HG02642 (cell line): ENCODE results near the gene PTPRQ.

Experiments
- ATAC-seq: cut with Tn5 transposase; IDR thresholded peaks from one replicate; pipeline ENCODE4 v1.9.1; 2021; ENCODE audit warnings: mild to moderate bottlenecking; ENCODE audit not compliant: unreplicated experiment, poor library complexity

Gene PTPRQ

DNA sequence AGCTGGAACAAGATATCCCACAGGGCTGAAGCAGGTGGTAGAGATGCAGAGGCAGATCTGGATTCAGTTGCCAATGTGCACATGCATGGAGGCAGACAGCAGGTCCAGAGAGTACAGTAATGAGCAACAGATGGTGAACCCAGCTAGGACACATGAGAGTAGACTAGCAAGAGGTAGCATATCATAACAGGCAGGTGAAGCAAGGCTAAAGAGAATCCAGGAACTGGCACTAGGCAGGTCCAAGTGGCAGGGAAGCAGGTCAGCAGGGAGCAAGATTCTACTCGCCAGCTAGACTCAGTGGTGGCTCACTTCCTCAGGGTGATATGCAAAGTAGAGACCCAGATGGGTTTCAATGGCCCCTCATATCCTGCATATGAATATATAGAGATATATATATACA lies 248.1 kb downstream of the PTPRQ start:
- peak; percentile 74 for ATAC-seq

DNA sequence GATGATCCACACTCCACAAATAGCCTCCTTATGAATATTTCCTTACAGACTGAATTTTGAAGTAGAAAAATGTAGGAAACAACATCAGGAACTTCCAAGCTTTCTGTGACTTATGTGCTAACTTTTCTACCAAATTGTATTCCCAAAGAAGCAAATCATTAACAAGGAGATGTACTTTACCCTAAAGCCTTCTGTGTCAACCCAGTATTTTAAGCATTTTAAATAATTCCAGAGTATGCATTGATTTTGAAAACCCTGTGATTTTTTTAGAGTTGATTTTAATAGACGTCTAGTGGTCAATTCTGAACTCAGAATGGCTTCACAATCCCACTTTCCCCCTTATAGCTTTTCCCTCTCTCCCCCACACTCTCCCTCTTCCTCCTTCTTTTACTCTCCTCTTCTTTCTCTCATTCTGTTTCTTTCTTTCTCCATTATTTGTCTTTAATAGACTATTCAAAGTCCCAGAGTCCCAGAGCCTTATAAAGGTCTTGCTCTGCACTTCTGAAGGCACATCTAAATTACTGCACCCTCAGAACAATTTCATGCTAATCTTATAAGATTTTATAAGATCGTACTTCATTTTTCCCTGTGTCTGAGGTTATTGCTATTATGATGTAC lies 253.3 kb downstream of the PTPRQ start:
- ATAC-seq: no peak

DNA sequence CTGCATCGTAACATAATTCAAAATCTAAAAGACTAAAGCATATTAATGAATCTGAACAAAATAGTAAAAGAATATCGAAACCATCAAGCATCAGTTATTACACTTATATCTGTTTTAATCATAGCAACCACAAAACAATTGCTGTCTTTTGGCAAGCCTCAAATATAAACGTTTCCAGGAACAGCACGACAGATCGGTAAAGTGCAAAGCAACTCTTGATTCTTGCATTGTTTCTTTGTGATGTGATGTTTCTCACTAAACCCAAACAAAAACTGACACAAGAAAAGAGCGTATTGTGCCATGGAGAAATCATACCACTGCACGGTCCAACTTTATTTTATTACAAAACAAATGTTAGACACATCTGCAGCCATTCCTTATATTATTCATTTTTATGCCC lies 254.2 kb downstream of the PTPRQ start:
- no peak for ATAC-seq

DNA sequence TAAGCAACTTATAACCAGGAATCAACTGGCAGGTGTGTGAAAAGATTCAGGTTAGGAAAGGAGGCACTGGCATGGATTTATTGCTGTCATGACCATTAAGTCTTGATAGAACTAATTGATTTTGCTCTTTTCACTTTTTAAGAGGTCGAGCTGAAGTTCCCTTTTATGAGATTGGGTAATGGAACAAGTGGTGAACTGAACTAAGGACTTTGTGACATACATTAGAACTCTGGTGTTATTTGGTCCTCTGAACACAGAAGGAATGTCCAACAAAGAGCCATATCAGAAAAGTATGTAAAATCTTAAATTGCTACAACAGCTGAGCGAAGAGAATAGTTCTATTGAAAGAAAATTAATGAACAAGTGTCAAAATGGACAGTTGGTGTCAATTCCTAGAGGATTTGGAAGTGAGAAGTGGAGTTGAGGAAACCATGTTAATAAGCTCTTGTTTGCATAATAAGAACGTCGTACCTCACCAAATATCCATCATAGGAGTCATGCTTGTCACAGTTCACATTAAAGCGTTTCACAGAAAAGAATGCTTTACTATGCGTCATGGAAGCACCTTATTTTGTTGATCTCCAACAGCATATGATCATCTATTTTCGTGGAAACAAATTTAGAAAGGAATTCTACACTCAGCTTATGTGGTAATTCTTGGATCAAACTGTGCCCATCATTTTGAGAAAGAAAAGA lies 255.0 kb downstream of the PTPRQ start:
- no peak for ATAC-seq

DNA sequence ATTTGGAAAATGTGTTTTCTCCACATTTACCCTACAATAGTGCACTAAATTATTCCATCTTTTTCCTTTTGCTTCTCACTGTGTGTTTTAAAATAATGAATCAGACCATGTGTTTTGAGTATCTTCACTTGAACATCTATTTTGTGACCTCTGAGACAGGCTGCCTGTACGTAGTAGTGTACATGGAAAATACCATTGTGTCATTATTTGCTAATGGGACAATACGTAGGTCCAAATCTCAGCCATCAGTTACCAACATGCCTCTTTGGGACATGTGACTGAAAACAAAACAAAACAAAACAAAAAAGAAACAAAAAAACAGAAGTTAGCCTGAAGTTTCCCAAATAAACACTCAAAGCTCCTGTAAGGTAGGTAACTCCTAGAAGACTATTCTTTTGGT lies 256.3 kb downstream of the PTPRQ start:
- ATAC-seq: no peak

DNA sequence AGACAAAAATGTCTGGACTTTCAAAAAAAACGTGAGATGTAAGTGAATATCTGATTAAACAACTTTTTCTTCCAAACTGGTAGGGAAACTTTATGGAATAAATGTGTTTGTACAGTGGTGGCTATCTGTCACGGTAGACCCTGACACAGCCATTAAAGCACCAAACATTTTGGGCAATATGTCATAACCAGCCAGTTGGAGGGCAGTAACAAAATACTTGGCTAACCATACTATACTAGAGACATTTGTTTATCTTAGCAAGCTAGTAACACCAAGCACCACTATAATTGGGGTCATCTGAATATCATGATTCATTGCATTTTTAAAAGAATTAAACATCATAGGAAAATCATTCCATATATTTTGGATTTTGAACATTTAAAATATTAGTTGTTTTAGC lies 257.4 kb downstream of the PTPRQ start:
- ATAC-seq: no peak

DNA sequence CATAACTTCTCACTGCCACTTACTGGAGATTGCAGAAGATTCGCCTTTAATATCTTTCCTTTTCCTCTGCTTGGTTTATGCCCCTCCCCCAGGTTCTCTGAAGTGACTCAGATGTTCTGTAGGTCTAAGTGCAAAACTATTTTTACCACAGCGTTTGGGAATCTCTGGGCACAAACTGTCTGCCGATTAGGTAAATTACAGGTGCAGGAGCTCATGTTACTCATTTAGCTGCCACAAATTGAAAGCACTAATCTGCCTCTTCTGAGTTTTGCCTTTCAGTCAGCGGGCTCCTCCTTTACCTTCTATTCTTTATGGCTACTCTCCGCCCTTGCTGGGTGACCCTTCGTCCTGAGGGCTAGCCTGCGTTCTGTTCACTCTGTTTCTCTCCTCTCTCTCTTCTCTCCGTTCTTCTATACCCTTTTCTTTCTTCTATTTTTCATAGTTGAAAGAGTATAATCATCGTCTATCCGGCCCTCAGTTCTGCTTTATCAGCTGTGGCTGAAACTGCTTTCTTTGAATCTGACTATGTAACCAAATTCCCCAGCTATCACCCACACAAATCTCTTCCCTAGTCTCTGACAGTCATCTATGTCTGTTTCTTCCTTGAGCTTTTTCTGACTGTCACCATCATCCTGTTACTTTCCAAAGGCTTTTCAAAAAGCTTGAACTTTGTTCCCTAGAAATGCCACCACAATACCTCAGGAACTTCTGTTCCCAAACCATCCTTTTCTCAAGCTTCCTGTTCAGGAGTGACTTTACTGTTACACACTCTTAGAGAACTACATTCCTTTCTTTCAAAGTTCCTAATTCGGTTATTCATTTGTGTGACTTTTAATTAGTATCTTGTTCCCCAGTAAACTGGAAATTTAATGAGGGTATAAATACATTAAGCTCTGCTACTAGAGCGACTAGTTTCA lies 259.1 kb downstream of the PTPRQ start:
- peak; percentile 89 for ATAC-seq

DNA sequence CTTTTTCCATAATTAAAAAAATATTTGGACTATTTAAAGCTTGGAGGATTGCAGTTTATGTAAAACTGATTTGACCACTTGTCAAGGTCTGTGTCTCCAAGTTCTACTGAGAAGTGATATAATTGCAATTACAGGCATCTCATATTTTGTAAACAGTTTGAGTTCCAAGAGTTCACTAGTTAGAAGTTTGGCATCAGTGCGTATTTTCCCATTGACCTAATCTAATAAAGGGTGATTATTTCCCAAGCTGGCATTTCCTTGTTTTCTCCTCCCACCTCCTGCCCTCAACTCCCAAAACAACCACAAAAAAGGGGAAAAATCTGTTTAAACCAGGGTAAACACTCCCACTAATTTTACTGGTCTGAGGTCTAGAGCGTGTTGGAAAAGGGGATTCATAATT lies 260.4 kb downstream of the PTPRQ start:
- no peak for ATAC-seq

DNA sequence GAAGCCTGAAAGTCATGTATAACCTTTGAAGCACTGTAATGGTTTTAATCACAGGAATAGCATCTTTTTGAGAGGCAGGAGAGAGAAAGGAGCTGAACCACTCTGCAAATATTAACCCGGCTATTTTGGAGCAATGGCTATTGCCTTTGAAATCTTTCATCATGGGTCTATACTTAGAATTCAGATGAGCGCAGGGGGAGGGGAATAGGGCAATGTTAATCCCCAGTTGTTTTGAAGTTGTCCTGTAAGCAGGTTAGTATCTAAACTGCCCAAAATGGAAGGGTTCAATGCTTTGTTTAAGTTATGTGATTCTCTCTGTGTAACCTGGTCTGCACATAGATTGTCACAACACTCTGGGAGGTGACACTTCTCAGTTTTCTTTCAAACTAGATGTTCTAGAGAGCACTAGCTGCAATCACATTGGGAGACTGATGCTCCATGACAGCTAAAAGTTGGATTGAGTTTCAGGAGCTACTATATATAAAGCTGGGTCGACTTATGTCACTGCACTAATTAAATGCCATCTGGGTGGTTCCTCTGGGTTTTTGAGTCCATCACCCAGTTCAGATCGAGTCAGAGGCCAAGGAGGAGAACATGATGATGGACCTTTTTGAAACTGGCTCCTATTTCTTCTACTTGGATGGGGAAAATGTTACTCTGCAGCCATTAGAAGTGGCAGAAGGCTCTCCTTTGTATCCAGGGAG lies 263.2 kb downstream of the PTPRQ start, which contains the start of gene MYF6:
Gene MYF6, plus strand, starts transcription at position 509 of the 704 bp plus-strand sequence. Its CDS starts 86 bp downstream, at position 595.
- ATAC-seq: no peak

DNA sequence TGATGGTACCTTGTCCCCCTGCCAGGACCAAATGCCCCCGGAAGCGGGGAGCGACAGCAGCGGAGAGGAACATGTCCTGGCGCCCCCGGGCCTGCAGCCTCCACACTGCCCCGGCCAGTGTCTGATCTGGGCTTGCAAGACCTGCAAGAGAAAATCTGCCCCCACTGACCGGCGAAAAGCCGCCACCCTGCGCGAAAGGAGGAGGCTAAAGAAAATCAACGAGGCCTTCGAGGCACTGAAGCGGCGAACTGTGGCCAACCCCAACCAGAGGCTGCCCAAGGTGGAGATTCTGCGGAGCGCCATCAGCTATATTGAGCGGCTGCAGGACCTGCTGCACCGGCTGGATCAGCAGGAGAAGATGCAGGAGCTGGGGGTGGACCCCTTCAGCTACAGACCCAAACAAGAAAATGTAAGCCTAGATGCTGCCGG lies 263.8 kb downstream of the PTPRQ start:
- ATAC-seq: no peak

DNA sequence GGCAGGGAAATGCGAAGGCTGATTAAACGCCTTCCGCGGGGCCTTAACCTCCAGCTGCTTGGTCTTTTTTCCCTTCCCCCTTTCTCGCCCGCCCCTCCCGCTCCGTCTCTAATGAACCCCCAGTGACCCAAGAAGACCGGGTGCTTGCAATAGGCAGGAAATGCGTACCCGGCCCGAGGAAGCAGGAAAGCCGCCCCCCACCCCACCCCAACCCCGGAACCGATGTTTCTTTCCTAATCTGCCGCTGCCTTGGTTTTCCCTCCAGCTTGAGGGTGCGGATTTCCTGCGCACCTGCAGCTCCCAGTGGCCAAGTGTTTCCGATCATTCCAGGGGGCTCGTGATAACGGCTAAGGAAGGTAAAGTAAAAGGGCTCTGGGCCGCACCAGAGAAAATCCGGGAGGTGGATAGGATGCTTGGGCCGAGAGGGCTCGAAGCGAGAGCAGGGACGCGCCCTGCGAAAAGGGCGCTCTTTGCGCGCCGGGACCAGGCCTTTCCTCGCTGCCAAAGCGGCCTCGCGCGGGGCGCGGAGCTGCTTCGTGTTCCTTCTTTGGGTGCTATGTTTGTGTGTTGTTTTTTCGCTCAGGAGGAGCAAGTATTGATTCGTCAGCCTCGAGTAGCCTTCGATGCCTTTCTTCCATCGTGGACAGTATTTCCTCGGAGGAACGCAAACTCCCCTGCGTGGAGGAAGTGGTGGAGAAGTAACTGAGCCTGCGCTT lies 264.4 kb downstream of the PTPRQ start:
- no peak for ATAC-seq

DNA sequence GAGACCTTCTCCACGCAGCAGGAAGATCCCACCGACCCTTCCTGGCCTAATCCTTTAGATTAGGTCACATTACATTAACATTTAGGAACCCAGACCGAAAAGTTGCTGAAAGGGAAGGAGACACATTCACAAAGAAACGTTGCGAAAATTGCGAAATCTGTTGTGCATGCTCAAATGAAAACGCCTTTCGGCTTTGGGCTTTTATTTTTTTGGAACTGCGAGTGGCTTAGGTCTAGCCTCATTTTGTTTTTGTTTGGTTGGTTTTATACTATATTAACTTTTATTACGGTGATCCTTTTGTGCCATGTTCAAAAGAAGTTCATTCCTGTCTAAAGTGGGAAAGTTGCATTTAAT lies 264.9 kb downstream of the PTPRQ start:
- ATAC-seq: no peak

DNA sequence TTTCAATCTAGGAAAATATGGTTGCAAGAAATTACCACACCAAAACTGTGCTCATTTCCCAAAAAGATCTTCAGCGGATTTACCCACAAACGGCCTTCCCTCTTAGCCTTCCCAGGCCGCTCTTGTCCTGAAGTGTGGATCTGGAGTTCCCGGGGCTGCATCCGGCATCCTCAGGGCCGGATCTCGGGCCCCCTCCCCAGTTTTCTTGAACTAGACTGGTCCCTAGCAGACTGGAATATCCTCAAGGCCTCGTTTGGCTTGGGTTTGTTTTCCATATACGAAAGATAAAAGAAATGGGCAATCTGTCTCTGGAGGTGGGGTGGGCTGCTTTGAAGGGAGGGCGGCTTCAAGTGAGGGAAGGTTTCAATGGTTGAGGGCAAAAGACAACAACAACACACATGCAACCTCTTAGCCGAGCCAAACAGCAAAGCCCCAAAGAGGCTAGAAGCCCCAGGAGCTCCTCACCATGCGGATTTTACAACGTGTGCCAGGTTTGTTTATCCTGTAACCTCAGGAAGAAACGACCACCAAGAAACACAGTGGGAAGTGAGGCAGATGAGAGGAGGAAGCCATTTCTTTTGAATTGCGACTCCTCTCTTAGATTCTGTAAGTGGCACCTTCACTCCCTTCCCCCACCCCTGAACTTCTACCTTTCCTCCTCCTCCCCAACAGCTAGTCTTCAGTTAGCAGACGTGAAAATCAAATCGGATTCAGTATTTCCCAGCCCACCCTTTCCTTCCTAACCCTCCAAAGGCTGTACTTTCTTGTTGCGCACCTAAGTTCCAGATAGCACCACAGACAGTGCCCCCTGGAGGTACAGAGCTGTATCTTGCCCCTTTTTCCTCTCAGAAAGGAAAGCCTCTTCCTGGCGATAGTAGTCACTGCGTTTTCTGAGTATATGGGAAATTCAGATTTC lies 266.0 kb downstream of the PTPRQ start:
- peak; percentile 59 for ATAC-seq

DNA sequence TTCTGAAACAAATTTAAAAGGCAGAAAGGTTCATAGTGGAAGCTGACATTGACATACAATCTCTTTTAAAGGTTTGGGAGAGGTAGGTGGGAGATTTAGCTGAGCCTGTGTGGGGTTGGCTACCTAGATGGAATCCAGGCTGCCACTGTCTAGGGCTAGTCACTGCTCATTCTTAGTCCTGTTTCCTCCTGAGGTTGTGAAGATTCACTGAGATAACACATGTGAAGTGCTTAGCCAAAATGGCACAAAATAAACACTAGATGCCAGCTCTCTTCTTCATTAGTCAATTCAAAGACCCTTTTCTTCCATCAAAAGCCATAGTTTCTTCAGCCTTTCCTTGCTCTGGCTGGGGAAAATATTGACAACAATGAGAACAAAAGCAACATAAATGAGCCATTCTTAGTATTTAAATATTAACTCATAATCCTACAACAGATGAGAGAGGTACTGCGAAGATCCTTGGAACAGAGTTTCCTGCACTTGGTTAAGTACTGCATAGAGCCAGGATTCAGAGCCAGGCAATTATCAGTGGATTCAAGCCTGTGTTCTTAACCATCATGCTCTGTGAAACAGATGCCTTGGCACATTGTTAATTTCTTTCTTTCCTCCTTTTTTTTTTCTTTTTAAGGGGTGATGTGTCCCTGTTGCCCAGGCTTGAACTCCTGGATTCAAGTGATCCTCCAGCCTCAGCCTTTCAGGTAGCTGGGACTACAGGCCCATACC lies 266.9 kb downstream of the PTPRQ start:
- ATAC-seq: peak; percentile 26

DNA sequence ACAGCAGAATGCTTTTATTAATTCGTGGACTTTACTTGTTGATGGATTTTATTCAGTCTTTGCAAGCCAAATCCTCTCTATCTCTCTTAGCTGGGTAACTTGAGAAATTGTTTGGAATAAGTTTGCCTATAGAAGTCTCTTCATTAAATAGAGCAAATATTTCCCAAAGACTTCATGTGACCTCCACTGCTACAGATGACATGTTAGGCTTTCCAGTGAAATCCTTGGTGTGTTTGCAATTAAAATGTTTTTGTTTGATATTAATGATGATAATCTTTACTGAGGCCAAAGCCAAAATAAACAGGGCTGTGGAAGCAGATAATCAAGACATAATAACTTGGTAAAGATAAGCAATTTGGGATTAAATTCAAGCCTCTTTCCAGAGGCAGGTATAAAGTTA lies 267.8 kb downstream of the PTPRQ start:
- no peak for ATAC-seq

DNA sequence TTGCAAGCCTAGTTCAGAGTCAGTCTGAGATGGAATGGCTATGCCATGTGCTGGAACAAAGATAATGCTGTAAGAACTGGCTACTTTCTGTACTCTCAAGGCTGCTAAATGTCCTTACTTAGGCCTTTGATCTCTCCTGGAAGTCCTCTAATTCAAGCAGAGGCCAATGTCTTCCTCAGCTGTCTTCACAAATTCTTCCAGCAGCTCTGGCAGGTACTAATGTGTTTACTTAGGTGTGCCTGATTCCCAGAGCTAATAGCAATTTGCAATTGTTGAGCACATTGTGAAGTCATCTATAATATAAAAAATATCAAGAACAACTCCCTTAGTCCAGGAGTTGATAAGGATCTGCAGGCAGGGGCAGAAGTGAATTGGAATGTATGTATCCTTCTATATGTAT lies 268.8 kb downstream of the PTPRQ start:
- no peak for ATAC-seq

DNA sequence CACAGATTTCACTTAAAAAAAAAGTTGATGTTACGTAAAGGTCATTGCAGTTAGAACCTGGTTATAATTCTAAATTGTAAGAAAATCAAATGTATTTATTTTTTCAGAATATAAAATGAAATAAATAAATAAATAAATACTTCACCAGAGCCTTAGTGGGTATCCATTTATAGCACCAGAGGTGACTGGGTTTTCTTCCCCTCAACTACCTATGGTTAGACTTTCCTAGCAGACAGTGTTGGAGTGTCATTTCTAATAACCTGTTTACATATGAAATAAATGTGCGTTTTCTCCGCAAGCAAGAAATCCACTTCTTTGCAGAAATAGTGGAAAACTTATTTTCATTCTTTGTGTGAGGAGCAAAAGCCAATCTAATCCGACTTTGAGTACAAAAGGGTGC lies 269.4 kb downstream of the PTPRQ start:
- no peak for ATAC-seq

DNA sequence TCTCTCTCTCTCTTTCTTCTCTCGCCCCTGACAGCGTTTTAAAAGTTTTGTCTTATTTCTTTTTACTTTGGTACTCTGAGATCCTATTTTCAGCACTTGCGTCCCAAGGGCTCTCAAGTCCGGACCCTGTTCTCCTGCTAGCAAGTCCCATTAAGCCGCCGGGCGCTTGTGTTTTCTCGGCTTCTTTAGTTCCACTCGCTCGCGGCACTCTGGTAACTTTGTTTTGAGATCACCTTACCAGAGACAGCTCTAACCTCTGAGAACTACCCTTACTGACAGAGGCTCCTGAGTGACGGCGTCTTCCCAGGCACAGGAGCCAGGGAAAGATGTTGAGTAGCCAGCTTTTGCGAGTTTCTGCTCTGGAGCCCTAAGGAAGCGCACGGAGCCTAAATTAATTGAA lies 270.0 kb downstream of the PTPRQ start:
- ATAC-seq: no peak
